ENCODE data around the gene PRR14L.
"Not testable (repeated sequence)": the region's sequence is repeated elsewhere in the genome, so short reads cannot be mapped to it uniquely, and the experiment has no call there.

The PRR14L gene

DNA sequence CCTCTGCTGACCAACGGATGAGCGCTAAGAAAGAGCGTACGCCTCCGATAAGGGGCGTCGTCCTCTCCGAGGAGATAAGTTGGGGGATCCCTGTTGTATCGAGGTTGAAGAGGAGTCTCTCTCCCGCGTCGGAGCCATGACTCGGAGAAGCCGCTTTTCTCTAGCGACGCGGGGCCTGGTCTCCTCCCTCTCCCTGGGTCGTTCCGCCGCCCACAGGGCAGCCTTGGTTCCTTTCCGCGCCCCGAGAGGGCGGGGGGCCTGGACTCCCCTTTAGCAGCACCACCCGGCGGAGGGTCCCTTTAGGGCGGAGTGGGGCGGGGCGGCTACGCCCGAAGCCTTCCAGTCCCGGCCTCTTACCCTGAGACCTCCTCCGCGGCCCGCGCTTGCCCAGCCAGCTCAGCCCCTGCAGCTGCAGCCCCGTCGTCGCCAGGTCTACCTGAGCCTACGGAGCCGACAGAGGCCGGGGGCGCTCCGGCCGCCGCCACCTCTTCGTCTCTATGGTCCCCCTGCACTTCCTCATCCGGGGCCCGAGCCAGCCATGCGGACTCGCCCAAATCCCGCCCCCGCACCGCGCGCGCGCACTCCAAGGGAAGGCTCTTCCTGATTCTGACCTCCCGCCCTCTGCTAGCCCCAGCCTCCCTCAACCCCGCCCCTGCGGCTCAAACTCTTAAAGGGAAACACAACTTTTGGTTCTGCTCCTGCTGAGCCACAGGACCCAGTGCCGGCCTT, at the start of gene PRR14L:
Gene PRR14L (minus strand): TSS at position 497 of the 729 bp plus-strand sequence. CDS start 11,272 bp downstream, outside the sequence.
- peak; percentile 86 to 93 for DNase-seq

DNA sequence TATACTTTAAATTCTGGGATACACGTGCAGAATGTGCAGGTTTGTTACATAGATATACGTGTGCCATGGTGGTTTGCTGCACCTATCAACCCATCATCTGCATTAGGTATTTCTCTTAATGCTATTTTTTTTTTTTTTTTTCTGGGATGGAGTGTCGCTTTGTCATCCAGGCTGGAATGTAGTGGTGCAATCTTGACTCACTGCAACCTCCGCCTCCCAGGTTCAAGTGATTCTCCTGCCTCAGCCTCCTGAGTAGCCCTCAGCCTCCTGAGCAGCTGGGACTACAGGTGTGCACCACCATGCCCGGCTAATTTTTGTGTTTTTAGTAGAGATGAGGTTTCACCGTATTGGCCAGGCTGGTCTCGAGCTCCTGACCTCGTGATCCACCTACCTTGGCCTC, 49.4 kb upstream of the PRR14L start:
- DNase-seq: not testable (repeated sequence)

DNA sequence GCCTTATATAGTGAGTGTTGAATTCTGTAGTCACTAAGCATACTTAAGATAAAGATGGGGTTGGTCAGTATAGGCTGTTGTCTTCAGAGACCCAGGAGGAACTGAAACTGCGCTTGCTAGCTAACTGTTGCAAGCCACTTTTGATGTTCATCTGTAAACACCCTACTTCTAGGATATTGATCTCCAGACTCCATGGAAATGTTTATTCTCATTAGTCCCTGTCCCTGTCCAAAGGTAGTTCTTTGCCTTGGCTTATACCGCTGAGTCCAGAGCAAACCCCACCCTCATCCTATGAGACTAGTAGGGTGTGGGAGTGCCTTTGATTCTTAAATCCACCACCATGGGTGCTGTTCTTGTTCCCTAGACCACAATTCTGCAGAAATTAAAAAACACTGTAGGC, 40.3 kb upstream of the PRR14L start:
- DNase-seq: no peak

DNA sequence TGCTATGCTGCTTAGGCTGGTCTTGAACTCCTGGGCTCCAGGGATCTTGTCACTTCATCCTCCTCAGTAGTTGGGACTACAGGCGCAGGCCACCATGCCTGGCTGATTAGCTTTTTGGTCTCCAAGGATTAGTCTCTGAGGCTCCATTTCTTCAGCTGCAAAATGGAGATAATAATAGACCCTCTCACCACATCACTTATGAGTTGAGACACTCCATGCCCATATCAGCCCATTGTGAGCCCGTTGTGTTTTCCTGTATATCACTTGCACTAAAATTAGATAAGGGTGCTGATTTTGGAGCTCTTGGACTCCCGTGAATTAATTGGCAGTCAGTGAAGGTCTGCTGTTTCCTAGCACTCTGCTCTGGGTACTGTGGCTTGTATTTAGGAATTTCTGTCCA, 39.9 kb upstream of the PRR14L start:
- no peak for DNase-seq

DNA sequence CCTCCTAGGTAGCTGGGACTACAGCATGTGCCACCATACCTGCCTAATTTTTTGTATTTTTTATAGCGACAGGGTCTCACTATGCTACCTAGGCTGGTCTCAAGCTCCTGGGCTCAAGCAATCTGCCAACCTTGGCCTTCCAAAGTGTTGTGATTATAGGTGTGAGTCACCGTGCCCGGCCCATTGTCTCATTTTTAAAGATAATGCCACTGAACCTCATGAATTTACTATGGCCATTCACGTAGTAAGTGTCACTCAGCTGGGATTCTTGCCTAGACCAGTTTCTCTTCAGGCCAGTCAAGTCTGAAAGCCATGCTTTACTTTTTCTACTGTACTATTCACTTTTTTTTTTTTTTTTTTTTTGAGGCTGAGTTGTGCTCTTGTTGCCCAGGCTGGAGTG, 26.3 kb upstream of the PRR14L start:
- DNase-seq: no peak

DNA sequence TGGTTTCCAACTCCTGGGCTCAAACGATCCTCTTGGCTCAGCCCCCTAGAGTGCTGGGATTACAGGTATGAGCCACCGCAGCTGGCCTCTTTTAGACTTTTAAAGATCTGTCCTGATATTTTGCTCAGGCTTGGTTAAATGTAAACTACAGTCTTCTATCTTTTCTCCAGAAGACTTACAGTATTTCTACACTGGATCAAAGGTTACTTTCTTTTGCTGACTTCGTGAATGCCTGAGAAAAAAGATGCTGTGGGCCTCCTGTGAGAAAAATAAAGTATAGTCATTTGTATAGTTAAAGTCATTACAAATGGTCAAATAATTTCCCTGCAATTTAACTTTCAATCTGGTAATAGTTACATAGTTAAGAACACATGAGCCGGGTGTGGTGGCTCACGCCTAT, 23.5 kb upstream of the PRR14L start:
- no peak for DNase-seq

DNA sequence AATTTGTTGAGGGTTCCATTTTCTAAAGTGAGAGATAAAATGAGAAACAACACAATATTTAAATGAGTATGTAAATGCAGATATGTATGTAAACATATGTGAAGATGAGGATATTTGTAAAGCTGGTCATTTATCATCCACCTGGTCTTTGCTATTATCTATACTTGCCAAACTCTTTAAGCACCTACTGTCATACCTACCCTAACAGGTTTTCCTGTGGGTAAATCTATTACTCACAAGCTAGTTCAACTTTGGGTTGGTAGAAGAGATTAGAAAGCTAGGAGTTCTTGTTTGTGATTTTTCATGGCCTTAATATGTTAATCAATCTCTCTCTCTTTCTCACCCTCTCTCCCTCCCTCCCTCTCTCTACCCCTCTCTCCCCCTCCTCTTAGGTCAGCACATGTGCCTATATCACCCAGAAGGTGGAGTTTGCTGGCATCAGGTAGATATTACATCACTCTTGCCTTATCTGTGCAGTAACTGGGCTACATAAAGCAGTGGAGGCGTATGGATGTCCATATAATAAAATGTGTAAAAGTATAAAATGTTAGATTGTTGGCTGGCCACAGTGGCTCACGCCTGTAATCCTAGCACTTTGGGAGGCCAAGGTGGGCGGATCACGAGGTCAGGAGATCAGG, 18.6 kb upstream of the PRR14L start:
- DNase-seq: no peak

DNA sequence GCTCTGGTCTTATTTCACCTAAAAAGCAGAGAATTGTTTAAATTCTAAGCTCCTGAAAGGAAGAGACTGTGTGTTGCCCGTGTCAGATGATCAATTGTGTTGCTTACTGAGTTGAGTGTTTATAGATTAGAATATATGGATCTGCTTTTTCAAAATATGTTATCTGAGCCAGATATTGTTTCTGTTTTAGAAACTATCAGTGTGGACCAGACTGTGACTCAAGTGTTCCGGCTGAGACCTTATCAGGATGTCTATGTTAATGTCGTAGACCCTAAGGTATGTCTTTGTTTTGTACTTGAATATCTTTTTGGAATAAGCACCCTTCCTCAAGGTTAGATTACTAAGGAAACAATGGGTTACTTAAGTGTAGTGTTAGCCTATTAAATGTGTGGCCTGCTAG, 14.9 kb upstream of the PRR14L start:
- no peak for DNase-seq

DNA sequence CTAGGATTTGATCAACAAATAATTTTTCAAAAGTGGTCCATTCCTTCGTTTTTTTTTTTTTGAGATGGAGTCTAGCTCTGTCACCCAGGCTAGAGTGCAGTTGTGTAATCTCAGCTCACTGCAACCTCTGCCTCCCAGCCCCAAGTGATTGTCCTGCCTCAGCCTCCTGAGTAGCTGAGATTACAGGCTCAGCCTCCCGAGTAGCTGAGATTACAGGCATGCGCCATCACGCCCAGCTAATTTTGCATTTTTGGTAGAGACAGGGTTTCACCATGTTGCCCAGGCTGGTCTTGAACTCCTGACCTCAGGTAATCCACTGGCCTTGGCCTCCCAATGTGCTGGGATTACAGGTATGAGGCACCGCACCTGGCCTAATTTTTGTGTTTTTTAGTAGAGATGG, 8.9 kb upstream of the PRR14L start:
- not testable (repeated sequence) for DNase-seq

DNA sequence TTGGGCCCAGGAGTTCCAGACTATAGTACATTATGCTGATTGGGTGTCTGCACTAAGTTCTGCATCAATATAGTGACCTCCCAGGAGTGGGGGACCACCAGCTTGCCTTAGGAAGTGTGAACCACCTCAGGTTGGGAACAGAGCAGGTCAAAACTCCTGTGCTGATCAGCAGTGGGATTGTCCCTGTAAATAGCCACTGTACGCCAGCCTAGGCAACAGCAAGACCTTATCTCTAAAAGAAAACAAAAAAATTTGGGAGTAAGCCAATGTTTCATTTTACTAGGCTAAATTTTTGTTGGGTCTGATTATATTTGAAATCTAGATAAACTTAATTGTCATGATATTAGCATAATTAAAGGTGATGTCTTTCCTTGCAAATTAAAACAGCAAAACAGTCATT, 7.3 kb upstream of the PRR14L start:
- no peak for DNase-seq

DNA sequence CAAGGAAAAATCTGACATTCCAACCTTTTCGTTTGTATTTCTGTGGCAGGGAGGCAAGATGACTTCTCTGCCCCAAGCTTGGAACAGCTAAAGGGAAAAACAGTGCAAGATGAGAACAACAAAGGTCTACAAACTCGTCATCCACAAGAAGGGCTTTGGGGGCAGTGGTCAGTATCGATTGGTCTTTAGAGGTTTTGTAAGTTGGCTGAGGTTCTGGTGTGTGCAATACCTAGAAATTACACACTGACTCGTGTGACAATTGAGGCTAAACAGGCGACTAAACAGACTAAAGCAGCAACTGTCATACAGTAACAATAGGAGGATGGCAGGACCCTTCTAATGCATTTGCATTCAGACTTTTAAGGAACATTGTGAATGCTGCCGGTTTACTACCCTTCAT, 4.9 kb upstream of the PRR14L start:
- DNase-seq: no peak

DNA sequence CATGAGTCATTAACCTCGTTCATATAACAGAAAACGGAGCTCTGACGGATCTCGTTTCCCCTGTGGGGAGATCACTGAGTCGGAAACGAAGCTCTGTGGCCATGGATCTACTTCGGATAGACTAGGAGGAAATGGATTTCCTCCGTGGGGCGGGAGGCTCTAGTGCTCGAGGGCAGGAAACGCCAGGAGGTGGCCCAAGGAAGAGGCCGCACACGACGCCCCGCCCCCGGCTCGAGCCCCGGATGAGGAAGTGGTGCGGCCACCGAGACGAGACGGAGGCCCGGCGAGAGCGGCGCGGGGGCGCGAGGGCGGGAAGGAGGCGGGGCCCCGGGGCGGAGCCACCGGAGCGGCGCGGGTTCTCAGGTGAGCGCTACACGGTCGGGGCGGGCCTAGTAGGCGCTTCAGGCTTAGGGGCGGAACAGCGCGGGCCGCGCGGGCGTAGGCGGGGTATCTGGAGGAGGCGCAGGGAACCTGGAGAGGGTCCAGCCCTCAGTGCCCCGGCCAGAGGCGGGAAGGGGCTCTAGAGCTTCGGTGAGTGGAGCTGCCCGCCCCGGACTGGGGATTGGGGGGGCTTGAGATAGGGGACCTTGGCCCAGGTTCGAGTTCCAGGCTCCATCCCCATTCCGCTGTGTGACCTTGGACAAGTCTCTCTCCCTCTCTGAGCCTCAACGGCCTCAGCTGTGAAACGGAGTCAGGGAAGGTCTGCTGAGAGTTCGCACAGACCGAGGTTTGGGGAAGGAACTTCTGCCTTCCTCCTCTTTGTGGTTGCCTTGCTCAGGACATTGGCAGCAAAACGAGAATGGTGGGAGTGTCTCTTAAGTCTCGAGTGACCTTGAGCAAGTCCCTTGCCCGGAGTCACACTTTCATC, 3.9 kb upstream of the PRR14L start, which contains the start of gene DEPDC5:
Gene DEPDC5 (plus strand): TSS at position 386 of the 868 bp plus-strand sequence. CDS start 903 bp downstream, outside the sequence.
- DNase-seq: peak; percentile 60 to 92

DNA sequence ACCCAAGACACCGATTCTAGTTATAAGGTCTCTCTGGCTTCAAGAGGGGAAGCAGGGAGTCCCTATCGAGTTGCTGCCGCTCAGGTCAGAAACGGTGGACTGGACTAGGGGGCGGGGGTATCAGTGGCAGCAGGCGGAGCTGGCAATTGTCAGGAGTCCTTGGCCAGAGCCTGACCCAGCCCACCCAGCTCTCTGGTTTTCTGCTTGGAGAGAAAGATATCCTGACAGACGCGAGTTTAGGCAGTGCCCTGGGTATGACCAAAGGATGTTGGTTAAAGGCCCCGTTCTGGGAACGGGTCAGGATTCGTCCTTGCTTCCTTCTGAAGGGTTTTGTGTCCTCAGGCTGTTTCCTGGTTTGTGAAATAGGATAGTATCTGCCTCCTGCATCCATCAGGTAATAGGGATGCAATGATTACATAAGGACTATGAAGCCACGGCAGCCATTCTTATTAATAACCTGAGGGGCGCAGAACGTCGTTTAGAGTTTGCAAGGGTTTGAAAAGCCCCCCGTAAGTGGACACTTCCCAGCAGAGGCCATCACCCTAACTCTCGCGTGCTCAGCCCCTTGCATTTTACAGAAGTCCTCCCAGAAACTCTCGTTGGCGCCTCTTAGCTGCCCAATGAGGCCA, 3.2 kb upstream of the PRR14L start:
- no peak for DNase-seq

DNA sequence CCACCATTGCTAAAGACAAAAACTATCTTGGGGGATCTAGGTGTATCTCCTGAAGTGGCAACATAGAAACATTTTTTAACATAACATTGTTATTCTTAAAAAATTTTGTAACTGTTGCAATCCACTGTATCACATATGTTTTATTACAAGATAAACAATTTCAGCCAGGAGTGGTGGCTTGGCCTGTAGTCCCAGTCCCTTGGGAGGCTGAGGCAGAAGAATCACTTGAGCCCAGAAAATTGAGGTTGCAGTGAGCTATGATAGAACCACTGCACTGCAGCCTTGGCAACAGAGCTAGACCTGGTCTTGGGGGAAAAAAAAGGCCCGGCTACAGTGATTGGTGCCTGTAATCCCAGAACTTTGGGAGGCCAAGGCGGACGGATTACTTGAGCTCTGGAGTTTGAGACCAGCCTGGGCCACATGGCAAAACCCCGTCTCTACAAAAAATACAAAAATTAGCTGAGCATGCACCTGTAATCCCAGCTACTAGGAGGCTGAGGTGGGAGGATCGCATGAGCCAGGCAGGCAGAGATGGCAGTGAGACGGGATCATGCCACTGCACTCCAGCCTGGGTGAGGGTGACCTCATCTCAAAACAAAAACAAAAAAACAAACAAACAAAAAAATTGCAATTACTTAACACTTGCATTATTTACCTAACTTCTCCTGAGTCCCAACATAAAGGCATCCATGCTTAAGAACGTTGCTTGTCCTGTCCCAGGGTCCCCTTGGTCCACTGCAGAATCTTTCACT, 2.3 kb upstream of the PRR14L start:
- DNase-seq: no peak

DNA sequence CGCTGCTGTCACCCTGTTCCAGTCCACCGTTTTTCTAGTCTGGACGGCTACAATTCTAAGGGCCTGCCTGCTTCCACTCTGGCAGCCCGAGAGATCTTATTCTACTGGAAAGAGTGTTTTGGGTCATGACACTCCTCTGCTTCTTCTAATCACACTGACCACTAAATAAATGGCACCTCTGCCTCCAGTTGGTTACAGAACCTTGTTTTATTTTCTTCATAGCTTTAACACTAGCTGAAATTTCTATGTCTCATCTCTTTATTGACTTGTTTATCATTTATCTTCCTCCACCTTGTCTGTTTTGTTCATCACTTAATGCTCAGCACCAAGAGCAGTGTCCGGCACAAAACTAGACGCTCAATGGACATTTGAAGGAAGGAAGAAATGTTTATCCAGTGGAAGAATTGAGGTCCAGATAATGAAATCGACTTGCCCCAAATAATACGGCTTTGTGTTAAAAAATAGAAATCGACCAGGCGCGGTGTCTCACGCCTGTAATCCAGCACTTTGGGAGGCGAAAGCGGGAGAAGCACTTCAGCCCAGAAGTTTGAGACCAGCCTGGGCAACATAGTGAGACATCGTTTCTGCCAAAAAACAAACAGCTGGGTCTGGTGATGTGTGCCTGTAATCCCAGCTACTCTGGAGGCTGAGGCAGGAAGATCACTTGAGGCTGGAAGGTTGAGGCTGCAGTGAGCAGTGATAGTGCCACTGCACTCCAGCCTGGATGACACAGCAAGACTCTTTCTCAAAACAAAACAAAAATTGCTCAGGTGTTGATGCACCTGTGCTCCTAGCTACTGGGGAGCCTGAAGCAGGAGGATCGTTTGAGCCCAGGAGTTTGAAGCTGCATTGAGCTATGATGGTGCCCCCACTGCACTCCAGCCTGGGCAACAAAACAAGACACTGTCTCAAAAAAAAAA, 693 bp upstream of the PRR14L start:
- no peak for DNase-seq

DNA sequence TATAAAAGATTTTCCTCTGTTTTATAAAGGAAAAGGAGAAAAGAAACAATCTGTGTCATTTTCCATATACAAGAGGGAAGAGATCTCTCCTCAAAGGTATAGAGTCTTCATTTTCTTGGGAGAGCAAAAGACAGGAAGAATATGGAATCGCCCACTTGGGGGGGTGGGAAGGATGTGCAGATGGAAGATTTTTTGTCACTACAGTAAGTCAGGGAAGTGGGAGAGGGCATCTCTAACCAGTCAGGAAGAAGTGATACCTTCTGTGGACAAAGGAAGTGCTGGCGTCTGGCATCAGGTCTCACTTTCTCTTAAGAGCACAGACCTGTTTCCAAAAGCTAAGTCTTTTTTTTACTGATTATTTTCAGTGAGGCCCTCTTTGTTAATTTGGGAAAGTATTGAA, 1.4 kb downstream of the PRR14L start:
- no peak for DNase-seq

DNA sequence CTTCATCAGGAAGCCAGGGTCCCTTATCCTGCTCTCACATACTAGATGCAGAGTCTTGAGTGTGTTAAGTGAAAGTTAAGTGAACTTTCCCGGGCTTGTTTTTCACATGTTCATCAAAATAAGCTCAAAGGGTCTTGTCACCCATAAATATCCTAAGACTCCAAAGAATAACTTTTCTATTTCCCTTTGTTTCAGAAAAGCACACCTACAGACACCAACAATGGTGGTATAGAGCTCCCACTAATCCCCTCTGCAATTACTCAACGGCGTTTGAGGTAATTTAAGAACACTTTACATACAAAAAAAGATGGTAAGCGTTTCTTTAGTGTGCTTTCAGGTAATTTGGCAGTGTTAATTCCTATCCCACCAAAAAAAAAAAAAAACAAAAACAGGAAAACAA, 2.5 kb downstream of the PRR14L start:
- DNase-seq: no peak

DNA sequence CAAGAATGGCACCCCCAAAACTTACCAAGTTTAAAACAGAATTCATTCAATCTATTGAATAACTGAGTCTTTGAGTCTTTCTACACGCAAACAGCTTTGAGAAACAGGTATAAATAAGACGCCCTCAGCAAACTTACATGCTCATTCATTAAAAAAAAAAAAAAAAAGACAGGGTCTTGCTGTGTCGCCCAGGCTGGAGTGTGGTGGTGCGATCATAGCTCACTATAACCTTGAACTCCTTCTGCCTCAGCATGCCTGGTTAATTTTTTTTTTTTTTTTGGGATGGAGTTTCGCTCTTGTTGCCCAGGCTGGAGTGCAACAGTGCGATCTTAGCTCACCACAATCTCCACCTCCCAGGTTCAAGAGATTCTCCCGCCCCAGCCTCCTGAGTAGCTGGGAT, 6.1 kb downstream of the PRR14L start:
- DNase-seq: no peak

DNA sequence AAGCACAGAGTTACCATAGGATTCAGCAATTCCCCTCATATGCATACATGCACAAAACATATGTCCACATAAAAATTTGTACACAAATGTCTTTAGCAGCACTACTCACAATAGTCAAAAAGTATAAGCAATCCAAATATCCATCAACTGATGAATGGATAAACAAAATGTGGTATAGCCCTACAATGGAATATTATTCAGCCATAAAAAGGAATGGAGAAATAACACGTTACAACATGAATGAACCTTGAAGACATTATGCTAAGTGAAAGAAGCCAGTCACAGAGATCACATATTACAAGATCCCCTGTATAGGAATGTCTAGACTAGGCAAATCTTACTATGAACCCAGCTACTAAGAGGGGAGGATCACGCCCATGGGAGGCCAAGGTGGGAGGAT, 7.2 kb downstream of the PRR14L start:
- no peak for DNase-seq

DNA sequence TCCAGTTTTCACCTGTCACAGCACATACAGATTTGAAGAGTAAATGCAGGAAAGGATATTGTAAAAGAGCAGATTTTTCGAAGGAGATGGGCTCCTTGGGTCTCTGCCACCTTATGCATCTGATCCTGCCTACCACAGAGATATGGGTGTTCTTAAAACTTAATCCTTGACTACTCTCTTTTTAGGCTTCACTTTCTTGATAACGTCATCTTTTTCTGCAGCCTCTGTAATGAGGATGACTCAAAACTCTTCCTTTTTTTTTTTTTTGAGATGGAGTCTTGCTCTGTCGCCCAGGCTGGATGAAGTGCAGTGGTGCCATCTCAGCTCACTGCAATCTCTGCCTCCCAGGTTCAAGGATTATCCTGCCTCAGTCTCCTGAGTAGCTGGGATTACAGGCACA, 7.8 kb downstream of the PRR14L start:
- no peak for DNase-seq

DNA sequence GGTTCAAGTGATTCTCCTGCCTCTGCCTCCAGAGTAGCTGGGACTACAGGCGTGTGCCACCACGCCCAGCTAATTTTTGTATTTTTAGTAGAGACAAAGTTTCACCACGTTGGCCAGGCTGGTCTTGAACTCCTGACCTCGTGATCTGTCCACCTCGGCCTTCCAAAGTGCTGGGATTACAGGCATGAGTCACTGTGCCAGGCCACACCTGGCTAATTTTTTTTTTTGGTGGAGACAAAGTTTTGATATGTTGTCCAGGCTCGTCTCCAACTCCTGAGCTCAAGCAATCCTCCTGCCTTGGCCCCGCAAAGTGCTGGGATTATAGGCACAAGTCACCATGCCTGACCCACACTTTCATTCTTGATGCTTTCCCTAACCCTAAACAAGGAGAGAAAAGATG, 9.6 kb downstream of the PRR14L start:
- DNase-seq: not testable (repeated sequence)

Data from cerebellar nuclear complex (tissue), 1 donor.